HFFc6 (cell line): ENCODE results near the gene BST1. TPM values are rescaled to one million over a fixed set of nuclear protein-coding genes. Genes with fewer than 3 reads are reported as not detected.

Experiments used
- DNase-seq: peaks from one replicate; pipeline ENCODE4 v3.0.0-alpha.2; 2018
- H3K27ac Mint-ChIP-seq: 2 replicates; pipeline ENCODE4 v1.8.0; 2020; ENCODE audit warnings: mild to moderate bottlenecking, mixed read lengths
- H3K27me3 Mint-ChIP-seq: 2 replicates; pipeline ENCODE4 v1.8.0; 2021; ENCODE audit warnings: mild to moderate bottlenecking, moderate library complexity, mixed read lengths; ENCODE audit not compliant: insufficient read depth
- H3K36me3 Mint-ChIP-seq: 2 replicates; pipeline ENCODE4 v1.8.0; 2021; ENCODE audit warnings: low read depth, mixed read lengths
- H3K4me1 Mint-ChIP-seq: 2 replicates; pipeline ENCODE4 v1.8.0; 2020; ENCODE audit warnings: low read depth, mixed read lengths
- H3K4me3 Mint-ChIP-seq: 2 replicates; pipeline ENCODE4 v1.8.0; 2020; ENCODE audit warnings: mild to moderate bottlenecking, moderate library complexity, mixed read lengths
- H3K9me3 Mint-ChIP-seq: 2 replicates; pipeline ENCODE4 v1.8.0; 2020; ENCODE audit warnings: mild to moderate bottlenecking, mixed read lengths
- total RNA-seq, 6 experiments: library from RNA; stranded (reverse); fragmentation: NEBNext Ultra II Directional; extraction: Animal tissue kit (Norgen Biotek cat#: 25700); gene quantifications; 2 replicates in 1 of 6; 3 replicates in 5 of 6; pipeline ENCODE4 v1.2.3, GENCODE V29; 2021
- TF ChIP-seq, protein P1 (sequence below): fragments of 200-600 bp; sonication (generic); IDR thresholded peaks from 2 replicates; pipeline ENCODE4 v1.5.0; 2021; ENCODE audit warnings: antibody characterized with exemption, mild to moderate bottlenecking

The BST1 gene
- total RNA-seq, 6 experiments from 2014 or later: 2.4 to 4.2 (median 2.8) TPM

- DNase-seq: no peak
- peak overlapping the region; percentile 5; the same call in 1 of the 2 replicates for H3K27ac Mint-ChIP-seq
- H3K4me3 Mint-ChIP-seq: no peak overlapping the region
- TF ChIP-seq, protein P1, sequence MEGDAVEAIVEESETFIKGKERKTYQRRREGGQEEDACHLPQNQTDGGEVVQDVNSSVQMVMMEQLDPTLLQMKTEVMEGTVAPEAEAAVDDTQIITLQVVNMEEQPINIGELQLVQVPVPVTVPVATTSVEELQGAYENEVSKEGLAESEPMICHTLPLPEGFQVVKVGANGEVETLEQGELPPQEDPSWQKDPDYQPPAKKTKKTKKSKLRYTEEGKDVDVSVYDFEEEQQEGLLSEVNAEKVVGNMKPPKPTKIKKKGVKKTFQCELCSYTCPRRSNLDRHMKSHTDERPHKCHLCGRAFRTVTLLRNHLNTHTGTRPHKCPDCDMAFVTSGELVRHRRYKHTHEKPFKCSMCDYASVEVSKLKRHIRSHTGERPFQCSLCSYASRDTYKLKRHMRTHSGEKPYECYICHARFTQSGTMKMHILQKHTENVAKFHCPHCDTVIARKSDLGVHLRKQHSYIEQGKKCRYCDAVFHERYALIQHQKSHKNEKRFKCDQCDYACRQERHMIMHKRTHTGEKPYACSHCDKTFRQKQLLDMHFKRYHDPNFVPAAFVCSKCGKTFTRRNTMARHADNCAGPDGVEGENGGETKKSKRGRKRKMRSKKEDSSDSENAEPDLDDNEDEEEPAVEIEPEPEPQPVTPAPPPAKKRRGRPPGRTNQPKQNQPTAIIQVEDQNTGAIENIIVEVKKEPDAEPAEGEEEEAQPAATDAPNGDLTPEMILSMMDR: no peak
- H3K27me3 Mint-ChIP-seq: peaks cover 2% of the 10 kb centered on the region
- no peaks in the 10 kb centered on the region for H3K9me3 Mint-ChIP-seq
- peaks cover 28% of the 10 kb centered on the region for H3K4me1 Mint-ChIP-seq
- peaks cover 6% of the 10 kb centered on the region; the same call in 1 of the 2 replicates for H3K36me3 Mint-ChIP-seq
These were observed 42.9 kb upstream of the BST1 start for GRCh38 chr4:15659768-15660570.

DNA sequence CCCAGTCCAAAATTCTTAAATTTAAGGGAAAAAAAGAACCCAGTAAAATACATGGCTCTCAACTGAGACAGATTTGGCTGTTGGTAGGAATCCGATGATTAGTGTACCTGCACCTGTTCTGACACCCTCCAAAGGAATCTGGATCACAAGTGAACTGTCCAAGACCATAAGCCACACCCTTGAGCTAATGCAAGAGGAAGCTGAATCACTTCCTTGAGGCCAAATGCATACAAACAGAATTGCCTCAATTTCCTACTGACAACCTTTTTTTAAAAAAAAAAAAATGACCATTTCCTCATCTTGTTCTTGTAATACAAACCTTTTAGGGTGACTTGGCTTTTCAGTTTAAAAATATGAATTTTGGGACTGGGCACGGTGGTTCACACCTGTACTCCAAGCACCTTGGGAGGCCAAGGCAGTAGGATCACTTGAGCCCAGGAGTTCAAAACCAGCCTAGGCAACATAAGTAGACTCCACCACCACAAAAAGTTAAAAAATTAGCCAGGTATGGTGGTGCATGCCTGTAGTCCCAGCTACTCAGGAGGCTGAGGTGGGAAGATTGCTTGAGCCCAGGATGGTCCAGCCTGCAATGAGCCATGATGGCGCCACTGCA, 37.0 kb upstream of the BST1 start:
- Mint-ChIP-seq H3K27ac (peak overlapping the region; percentile 58), H3K4me3 (no peak overlapping the region; the same call in 1 of the 2 replicates), H3K4me1 (peaks cover 18% of the 10 kb centered on the region), H3K9me3 (no peaks in the 10 kb centered on the region), H3K36me3 (peaks cover 35% of the 10 kb centered on the region), H3K27me3 (no peaks in the 10 kb centered on the region; the same call in 1 of the 2 replicates)
- DNase-seq: no peak
- TF ChIP-seq, protein P1: no peak

GRCh38 chr4:15667006-15667405, 35.9 kb upstream of the BST1 start:
- TF ChIP-seq, protein P1: no peak
- Mint-ChIP-seq H3K27ac (no peak overlapping the region), H3K36me3 (peaks cover 43% of the 10 kb centered on the region)

GRCh38 chr4:15668566-15669435, 34.1 kb upstream of the BST1 start:
- H3K4me1 Mint-ChIP-seq: peaks cover 26% of the 10 kb centered on the region
- TF ChIP-seq, protein P1: no peak
- H3K27me3 Mint-ChIP-seq: no peaks in the 10 kb centered on the region; the same call in 1 of the 2 replicates
- no peak overlapping the region for H3K4me3 Mint-ChIP-seq
- H3K9me3 Mint-ChIP-seq: no peaks in the 10 kb centered on the region
- peaks cover 43% of the 10 kb centered on the region for H3K36me3 Mint-ChIP-seq
- DNase-seq: no peak
- H3K27ac Mint-ChIP-seq: peak overlapping the region; percentile 30

More at GRCh38 chr4:15667006-15667405, 35.9 kb upstream of the BST1 start:
- no peak overlapping the region for H3K4me3 Mint-ChIP-seq
- H3K27me3 Mint-ChIP-seq: no peaks in the 10 kb centered on the region; the same call in 1 of the 2 replicates
- no peak for DNase-seq
- peaks cover 24% of the 10 kb centered on the region for H3K4me1 Mint-ChIP-seq
- no peaks in the 10 kb centered on the region for H3K9me3 Mint-ChIP-seq

GRCh38 chr4:15670576-15670975, 32.3 kb upstream of the BST1 start:
- no peak for DNase-seq
- H3K4me1 Mint-ChIP-seq: peaks cover 26% of the 10 kb centered on the region
- H3K9me3 Mint-ChIP-seq: no peaks in the 10 kb centered on the region
- no peaks in the 10 kb centered on the region for H3K27me3 Mint-ChIP-seq
- TF ChIP-seq, protein P1: no peak
- no peak overlapping the region for H3K27ac Mint-ChIP-seq
- no peak overlapping the region for H3K4me3 Mint-ChIP-seq
- H3K36me3 Mint-ChIP-seq: peaks cover 30% of the 10 kb centered on the region
